ENCODE data around the gene ERICH6B.

The ERICH6B gene

GRCh38 chr13:45548281-45548680 lies 67.3 kb downstream of the ERICH6B start:
- Histone ChIP-seq H3K9me3 (ENCODE audit: insufficient read depth, low read length) (no peaks in the 10 kb centered on the region), H3K27me3 (ENCODE audit: insufficient read depth, insufficient read length) (no peaks in the 10 kb centered on the region), H3K4me1 (ENCODE audit: insufficient read depth, insufficient read length) (no peaks in the 10 kb centered on the region), H3K9ac (ENCODE audit: insufficient read length, low read depth) (no peak overlapping the region), H3K4me3 (ENCODE audit: insufficient read length, low read depth) (no peak overlapping the region), H3K36me3 (ENCODE audit: insufficient read depth, insufficient read length, low read length) (no peaks in the 10 kb centered on the region)
- DNase-seq (ENCODE audit: low read depth, low spot score) = no peak
- no peak for TF ChIP-seq YY1 (IDR thresholded peaks at IDR 0.05; ENCODE audit: insufficient read depth, insufficient read length)
- no peak for TF ChIP-seq SUZ12 (IDR thresholded peaks at IDR 0.05; ENCODE audit: extremely low read depth, insufficient read depth, insufficient read length)
- no peak for TF ChIP-seq ZNF274 (IDR thresholded peaks at IDR 0.05; ENCODE audit: low read depth, low read length)

GRCh38 chr13:45546410-45546765 lies 69.2 kb downstream of the ERICH6B start:
- Histone ChIP-seq H3K9me3 (ENCODE audit: insufficient read depth, low read length) (no peaks in the 10 kb centered on the region), H3K4me1 (ENCODE audit: insufficient read depth, insufficient read length) (peaks cover 4% of the 10 kb centered on the region), H3K36me3 (ENCODE audit: insufficient read depth, insufficient read length, low read length) (no peaks in the 10 kb centered on the region), H3K4me3 (ENCODE audit: insufficient read length, low read depth) (no peak overlapping the region), H3K9ac (ENCODE audit: insufficient read length, low read depth) (no peak overlapping the region), H3K27me3 (ENCODE audit: insufficient read depth, insufficient read length) (no peaks in the 10 kb centered on the region)
- TF ChIP-seq YY1 (IDR thresholded peaks at IDR 0.05; ENCODE audit: insufficient read depth, insufficient read length) (no peak), SUZ12 (IDR thresholded peaks at IDR 0.05; ENCODE audit: extremely low read depth, insufficient read depth, insufficient read length) (no peak), ZNF274 (IDR thresholded peaks at IDR 0.05; ENCODE audit: low read depth, low read length) (no peak)
- no peak for DNase-seq (ENCODE audit: low read depth, low spot score)

- Histone ChIP-seq H3K36me3 (ENCODE audit: insufficient read depth, insufficient read length, low read length) (no peaks in the 10 kb centered on the region), H3K4me3 (ENCODE audit: insufficient read length, low read depth) (no peak overlapping the region), H3K27me3 (ENCODE audit: insufficient read depth, insufficient read length) (no peaks in the 10 kb centered on the region), H3K4me1 (ENCODE audit: insufficient read depth, insufficient read length) (peaks cover 4% of the 10 kb centered on the region), H3K9ac (ENCODE audit: insufficient read length, low read depth) (no peak overlapping the region), H3K9me3 (ENCODE audit: insufficient read depth, low read length) (no peaks in the 10 kb centered on the region)
- no peak for DNase-seq (ENCODE audit: low read depth, low spot score)
- TF ChIP-seq ZNF274 (IDR thresholded peaks at IDR 0.05; ENCODE audit: low read depth, low read length) (no peak), SUZ12 (IDR thresholded peaks at IDR 0.05; ENCODE audit: extremely low read depth, insufficient read depth, insufficient read length) (no peak)
Measured at GRCh38 chr13:45545686-45546409, 69.7 kb downstream of the ERICH6B start.

GRCh38 chr13:45544520-45544919 lies 71.0 kb downstream of the ERICH6B start:
- H3K9ac ChIP-seq (ENCODE audit: insufficient read length, low read depth) = no peak overlapping the region
- H3K9me3 ChIP-seq (ENCODE audit: insufficient read depth, low read length) = no peaks in the 10 kb centered on the region
- H3K4me3 ChIP-seq (ENCODE audit: insufficient read length, low read depth) = no peak overlapping the region
- H3K4me1 ChIP-seq (ENCODE audit: insufficient read depth, insufficient read length) = peaks cover 4% of the 10 kb centered on the region
- H3K27me3 ChIP-seq (ENCODE audit: insufficient read depth, insufficient read length) = no peaks in the 10 kb centered on the region
- H3K36me3 ChIP-seq (ENCODE audit: insufficient read depth, insufficient read length, low read length) = no peaks in the 10 kb centered on the region
- no peak for DNase-seq (ENCODE audit: low read depth, low spot score)
- no peak for TF ChIP-seq ZNF274 (IDR thresholded peaks at IDR 0.05; ENCODE audit: low read depth, low read length)
- no peak for TF ChIP-seq SUZ12 (IDR thresholded peaks at IDR 0.05; ENCODE audit: extremely low read depth, insufficient read depth, insufficient read length)
- no peak for TF ChIP-seq YY1 (IDR thresholded peaks at IDR 0.05; ENCODE audit: insufficient read depth, insufficient read length)

- no peak overlapping the region for H3K9ac ChIP-seq (ENCODE audit: insufficient read length, low read depth)
- peaks cover 4% of the 10 kb centered on the region for H3K4me1 ChIP-seq (ENCODE audit: insufficient read depth, insufficient read length)
- H3K9me3 ChIP-seq (ENCODE audit: insufficient read depth, low read length) = no peaks in the 10 kb centered on the region
- H3K27me3 ChIP-seq (ENCODE audit: insufficient read depth, insufficient read length) = no peaks in the 10 kb centered on the region
- no peak for DNase-seq (ENCODE audit: low read depth, low spot score)
- H3K4me3 ChIP-seq (ENCODE audit: insufficient read length, low read depth) = no peak overlapping the region
- no peaks in the 10 kb centered on the region for H3K36me3 ChIP-seq (ENCODE audit: insufficient read depth, insufficient read length, low read length)
- TF ChIP-seq YY1 (IDR thresholded peaks at IDR 0.05; ENCODE audit: insufficient read depth, insufficient read length) = no peak
- no peak for TF ChIP-seq ZNF274 (IDR thresholded peaks at IDR 0.05; ENCODE audit: low read depth, low read length)
- TF ChIP-seq SUZ12 (IDR thresholded peaks at IDR 0.05; ENCODE audit: extremely low read depth, insufficient read depth, insufficient read length) = no peak
Measured at GRCh38 chr13:45542878-45543277, 72.7 kb downstream of the ERICH6B start.

GRCh38 chr13:45542391-45542790 lies 73.1 kb downstream of the ERICH6B start:
- Histone ChIP-seq H3K4me3 (ENCODE audit: insufficient read length, low read depth) (no peak overlapping the region), H3K9ac (ENCODE audit: insufficient read length, low read depth) (no peak overlapping the region), H3K4me1 (ENCODE audit: insufficient read depth, insufficient read length) (peaks cover 4% of the 10 kb centered on the region), H3K36me3 (ENCODE audit: insufficient read depth, insufficient read length, low read length) (no peaks in the 10 kb centered on the region), H3K9me3 (ENCODE audit: insufficient read depth, low read length) (no peaks in the 10 kb centered on the region), H3K27me3 (ENCODE audit: insufficient read depth, insufficient read length) (no peaks in the 10 kb centered on the region)
- no peak for DNase-seq (ENCODE audit: low read depth, low spot score)
- TF ChIP-seq ZNF274 (IDR thresholded peaks at IDR 0.05; ENCODE audit: low read depth, low read length) = no peak
- no peak for TF ChIP-seq SUZ12 (IDR thresholded peaks at IDR 0.05; ENCODE audit: extremely low read depth, insufficient read depth, insufficient read length)

- no peak overlapping the region for H3K9ac ChIP-seq (ENCODE audit: insufficient read length, low read depth)
- H3K9me3 ChIP-seq (ENCODE audit: insufficient read depth, low read length) = no peaks in the 10 kb centered on the region
- no peak for DNase-seq (ENCODE audit: low read depth, low spot score)
- peaks cover 4% of the 10 kb centered on the region for H3K4me1 ChIP-seq (ENCODE audit: insufficient read depth, insufficient read length)
- TF ChIP-seq YY1 (IDR thresholded peaks at IDR 0.05; ENCODE audit: insufficient read depth, insufficient read length) = no peak
- no peak for TF ChIP-seq SUZ12 (IDR thresholded peaks at IDR 0.05; ENCODE audit: extremely low read depth, insufficient read depth, insufficient read length)
- no peak for TF ChIP-seq ZNF274 (IDR thresholded peaks at IDR 0.05; ENCODE audit: low read depth, low read length)
- no peaks in the 10 kb centered on the region for H3K27me3 ChIP-seq (ENCODE audit: insufficient read depth, insufficient read length)
- H3K36me3 ChIP-seq (ENCODE audit: insufficient read depth, insufficient read length, low read length) = no peaks in the 10 kb centered on the region
- H3K4me3 ChIP-seq (ENCODE audit: insufficient read length, low read depth) = no peak overlapping the region
Measured at GRCh38 chr13:45541806-45542205, 73.7 kb downstream of the ERICH6B start.
